Retinal pigment epithelial cell (primary cell): Measurements from ENCODE around the gene PDIA5.

Experiments used
- DNase-seq: peaks from one replicate; pipeline ENCODE4 v3.0.0-alpha.2; 2010; ENCODE audit warnings: low read depth
- H3K4me3 ChIP-seq: 2 replicates; pipeline ENCODE4 v1.5.1; 2011; ENCODE audit warnings: mild to moderate bottlenecking, low read length, control low read depth, moderate library complexity
- TF ChIP-seq, protein P1 (sequence below): conservative IDR thresholded peaks from 2 replicates; pipeline ENCODE4 v1.5.1; 2011; ENCODE audit warnings: low read depth, low read length, control low read depth, inconsistent platforms

PDIA5 gene

DNA sequence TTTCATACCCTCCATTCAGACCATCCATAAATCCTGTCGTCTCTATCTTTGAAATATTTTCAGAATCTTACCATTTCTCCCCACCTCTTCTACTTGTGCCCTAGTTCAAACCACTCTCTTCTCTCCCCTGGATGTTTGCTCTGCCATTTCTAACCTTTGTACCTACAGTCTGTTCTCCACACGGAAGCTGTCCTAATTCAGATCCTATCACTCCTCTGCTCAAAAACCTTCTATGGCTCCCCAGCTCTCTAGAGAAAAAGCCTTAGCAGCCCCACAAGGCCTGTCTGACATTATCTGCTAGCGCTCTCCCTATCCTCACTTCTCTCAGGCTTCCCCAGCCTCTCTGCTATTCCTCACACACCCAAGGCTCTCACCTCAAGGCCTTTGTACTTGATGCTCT, 34.8 kb upstream of the PDIA5 start:
- DNase-seq, result no peak
- H3K4me3 ChIP-seq, result no peak overlapping the region
- TF ChIP-seq, protein P1, sequence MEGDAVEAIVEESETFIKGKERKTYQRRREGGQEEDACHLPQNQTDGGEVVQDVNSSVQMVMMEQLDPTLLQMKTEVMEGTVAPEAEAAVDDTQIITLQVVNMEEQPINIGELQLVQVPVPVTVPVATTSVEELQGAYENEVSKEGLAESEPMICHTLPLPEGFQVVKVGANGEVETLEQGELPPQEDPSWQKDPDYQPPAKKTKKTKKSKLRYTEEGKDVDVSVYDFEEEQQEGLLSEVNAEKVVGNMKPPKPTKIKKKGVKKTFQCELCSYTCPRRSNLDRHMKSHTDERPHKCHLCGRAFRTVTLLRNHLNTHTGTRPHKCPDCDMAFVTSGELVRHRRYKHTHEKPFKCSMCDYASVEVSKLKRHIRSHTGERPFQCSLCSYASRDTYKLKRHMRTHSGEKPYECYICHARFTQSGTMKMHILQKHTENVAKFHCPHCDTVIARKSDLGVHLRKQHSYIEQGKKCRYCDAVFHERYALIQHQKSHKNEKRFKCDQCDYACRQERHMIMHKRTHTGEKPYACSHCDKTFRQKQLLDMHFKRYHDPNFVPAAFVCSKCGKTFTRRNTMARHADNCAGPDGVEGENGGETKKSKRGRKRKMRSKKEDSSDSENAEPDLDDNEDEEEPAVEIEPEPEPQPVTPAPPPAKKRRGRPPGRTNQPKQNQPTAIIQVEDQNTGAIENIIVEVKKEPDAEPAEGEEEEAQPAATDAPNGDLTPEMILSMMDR, result no peak

DNA sequence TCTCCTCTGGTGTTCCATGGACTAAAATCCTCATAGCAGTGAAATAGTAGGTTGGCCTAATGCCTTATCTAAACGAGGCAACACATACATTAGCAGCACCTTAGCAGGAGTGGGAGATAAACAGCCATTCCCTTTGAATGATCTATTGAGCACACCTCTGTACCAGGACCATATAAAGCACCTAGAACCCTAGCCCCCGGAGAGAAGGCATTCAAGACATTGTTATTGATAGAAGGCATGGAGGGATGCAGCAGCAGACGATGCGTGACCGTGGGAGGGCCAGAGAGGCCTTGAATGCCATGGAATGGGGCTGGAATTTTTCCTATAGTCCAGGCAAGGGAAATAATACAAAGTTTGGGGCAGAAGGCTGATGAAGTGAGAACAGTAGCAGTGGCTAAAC, 32.7 kb upstream of the PDIA5 start:
- TF ChIP-seq, protein P1, result no peak
- DNase-seq, result no peak
- no peak overlapping the region for H3K4me3 ChIP-seq

DNA sequence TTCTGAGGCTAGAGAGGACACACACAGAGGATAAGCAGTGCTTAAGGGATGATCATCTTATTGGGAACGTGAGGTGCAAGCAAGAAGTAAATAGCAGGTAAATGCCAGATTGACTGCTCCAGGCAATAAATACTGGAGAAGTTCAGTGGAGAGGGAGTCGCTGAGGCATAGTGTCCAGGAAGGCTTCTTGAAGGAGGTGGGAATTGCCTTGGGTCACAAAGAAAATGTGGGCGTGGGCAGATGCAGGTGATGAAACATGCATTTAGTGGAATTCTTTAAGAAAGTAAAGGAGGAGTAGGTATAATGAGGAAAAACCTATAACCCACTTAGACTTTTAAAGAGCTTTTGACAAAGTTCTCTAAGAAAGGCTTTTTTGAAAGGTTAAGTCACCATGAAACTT, 31.8 kb upstream of the PDIA5 start:
- DNase-seq, result no peak
- TF ChIP-seq, protein P1, result no peak
- H3K4me3 ChIP-seq, result no peak overlapping the region

DNA sequence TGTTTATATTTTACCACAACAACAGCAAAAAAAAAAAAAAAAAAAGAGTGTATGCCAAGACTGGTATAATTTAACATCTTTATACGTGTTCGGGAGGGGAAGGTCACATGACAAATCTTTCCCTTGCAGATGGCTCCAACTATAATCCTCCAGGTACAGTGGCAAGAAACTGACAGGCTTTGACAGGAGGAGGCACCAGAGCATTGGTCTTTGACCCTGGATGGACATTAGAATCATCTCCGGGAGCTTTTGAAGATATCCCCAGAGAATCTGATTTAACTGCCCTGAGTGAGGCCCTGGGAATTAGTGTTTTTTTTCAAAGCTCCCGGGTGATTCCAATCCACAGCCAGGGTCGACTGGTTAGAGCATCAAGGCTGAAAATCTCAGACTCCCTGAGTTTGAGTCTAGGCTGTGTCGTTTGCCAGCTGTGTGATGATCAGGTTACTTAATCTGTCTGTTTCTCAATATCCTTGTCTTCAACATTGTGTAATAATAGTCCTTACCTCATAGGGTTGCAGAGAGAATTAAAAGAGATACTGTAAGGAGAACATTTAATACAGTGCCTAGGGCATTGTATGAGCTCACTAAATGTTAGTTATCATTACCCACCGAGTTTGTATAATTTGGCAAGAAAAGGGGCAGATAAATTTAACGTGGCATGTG, 30.3 kb upstream of the PDIA5 start:
- H3K4me3 ChIP-seq, result no peak overlapping the region
- DNase-seq, result no peak
- TF ChIP-seq, protein P1, result no peak

DNA sequence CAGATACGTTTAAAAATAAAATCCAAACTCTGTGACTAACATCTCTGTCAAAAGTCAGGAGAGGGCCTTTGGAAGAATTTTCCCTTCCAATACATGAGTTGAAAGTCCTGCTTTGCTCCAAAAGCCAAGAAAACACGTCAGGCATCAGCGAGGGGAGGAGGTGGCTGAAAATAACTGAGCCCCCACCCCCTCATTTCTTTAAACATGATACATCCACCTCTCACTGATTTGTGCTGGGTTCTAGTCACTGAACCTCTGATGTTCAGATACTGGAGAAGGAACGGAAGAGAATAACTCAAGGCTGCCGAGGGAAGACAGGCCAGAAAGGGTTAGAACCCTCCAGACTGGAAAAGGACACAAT, 29.8 kb upstream of the PDIA5 start:
- no peak for DNase-seq
- no peak overlapping the region for H3K4me3 ChIP-seq
- TF ChIP-seq, protein P1, result no peak

DNA sequence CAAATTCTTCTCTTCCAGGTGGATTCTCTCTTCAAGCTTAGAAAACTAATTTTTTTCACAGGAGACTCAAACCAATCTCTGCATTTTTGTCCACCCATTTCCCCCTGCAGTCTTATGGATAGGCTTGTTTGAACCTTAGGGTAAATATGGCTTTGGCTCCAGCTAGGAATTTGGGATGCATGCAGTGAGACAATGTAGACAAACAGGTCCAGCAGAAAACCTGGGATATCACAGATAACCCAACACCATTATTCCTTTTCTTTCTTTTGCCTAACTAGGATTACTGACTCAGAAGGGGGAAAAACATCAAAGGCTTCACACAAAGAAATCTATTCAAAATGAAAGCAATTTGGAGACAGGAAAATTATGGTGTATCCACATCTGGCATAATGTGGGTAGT, 28.1 kb upstream of the PDIA5 start:
- no peak overlapping the region for H3K4me3 ChIP-seq
- DNase-seq, result no peak
- TF ChIP-seq, protein P1, result no peak

DNA sequence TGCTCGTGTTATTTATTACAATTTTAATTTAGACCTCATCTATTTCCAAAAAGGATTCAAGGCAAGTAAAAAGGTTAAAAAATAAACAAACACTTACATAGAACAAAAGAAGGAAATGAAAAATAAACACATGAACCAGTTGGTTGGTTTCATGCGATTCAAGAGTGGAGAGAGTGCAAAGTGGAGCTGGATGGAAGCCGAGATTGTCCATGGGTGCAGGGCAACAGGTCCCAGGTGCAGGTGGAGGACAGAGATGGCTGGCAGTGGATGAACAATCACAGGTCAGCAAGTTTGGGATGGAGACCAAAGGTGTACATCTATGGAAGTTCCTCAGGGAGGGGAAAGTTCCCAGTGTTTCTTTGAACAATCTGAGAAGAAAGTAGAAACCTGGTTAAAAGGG, 27.6 kb upstream of the PDIA5 start:
- TF ChIP-seq, protein P1, result no peak
- DNase-seq, result no peak
- no peak overlapping the region for H3K4me3 ChIP-seq
